ENCODE data around the gene PNPLA1.

Gene PNPLA1

DNA sequence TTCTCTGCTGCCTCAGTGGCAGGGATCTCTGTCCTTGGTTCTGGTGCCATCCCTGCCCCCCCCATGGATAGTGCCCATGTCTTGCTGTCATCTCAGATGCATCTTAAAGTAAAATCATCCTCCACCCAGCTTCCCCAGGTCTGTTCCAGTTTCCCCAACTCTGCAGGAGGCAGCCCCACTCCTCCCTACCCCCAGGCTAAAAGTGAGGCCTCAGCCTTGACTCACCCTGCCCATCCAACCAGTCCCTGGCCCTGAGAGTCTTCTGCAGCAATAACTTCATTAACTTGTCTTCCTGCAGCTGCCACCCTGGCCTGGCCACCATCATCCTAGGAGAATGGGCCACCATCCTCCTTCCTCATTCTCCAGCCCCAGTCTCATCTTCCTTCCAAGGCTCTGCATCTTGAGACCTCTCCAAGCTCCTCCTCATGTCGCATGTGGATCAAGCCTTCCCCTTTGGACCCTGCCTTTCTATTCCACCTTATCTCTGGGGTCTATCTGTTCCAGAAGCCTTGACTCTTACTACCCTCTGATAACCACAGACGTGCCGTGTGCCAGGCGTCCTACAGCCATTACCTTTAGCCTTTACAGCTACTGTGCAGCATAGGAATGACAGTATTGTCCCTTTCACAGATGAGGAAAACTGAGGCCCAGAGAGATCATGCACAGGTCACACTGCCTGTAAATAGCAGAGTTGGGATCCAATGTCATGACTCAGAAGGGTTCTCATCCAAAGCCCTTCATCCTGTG is 2.0 kb upstream of the PNPLA1 start:
- no peak for TF ChIP-seq POU2F2 (IDR thresholded peaks at IDR 0.05; ENCODE audit: low read depth, low read length)
- no peak for TF ChIP-seq POLR2A (IDR thresholded peaks at IDR 0.05; ENCODE audit: low read depth, low read length)
- TF ChIP-seq SPI1 (IDR thresholded peaks at IDR 0.05; ENCODE audit: low read depth, low read length), result no peak
- TF ChIP-seq POLR2AphosphoS5 (IDR thresholded peaks at IDR 0.05; ENCODE audit: low read depth, low read length), result no peak
- TF ChIP-seq PAX5 (IDR thresholded peaks at IDR 0.05; ENCODE audit: insufficient read depth, low read length, severe bottlenecking), result no peak
- TF ChIP-seq TAF1 (IDR thresholded peaks at IDR 0.05; ENCODE audit: low read depth, low read length), result no peak
- no peak for FAIRE-seq
- DNase-seq (ENCODE audit: insufficient read length, low spot score), result no peak

DNA sequence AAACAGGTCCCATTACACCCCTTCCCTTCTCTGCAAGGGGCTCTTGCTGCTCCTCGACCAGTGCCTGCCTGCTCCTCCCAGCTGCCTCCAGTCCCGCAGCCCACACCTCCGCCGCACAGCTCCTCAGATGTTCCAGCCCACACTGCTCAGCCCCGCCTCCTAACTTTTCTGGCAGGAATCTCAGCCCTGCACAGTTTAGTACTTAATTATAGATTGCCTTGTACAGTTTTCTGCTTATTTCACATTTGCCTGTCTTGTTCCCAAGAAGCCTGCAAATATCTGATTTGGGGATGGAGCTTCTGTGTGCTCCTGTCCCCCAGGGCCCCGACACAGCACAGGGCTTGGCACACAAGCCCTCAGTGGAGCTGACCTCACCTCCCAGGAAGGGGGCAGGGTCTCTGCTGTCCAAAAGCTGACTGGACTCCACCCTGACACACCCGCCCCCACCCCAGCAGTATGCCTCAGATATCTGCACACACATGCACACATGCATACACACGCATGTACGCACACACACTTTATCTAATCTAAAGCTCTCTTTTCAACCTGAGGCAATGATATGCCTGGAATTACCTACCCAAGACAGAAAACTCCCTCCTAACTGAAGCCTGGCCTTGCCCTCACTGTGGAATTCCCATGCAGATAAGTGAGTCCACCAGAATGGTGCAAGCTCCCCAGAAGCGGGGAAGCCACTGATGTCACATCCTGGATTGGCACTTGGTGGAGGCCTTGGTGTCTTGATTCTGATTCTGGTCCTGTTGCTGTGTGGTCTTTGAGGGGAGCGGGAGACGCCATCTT is 1.2 kb upstream of the PNPLA1 start:
- no peak for TF ChIP-seq PAX5 (IDR thresholded peaks at IDR 0.05; ENCODE audit: insufficient read depth, low read length, severe bottlenecking)
- no peak for TF ChIP-seq POU2F2 (IDR thresholded peaks at IDR 0.05; ENCODE audit: low read depth, low read length)
- TF ChIP-seq POLR2AphosphoS5 (IDR thresholded peaks at IDR 0.05; ENCODE audit: low read depth, low read length), result no peak
- TF ChIP-seq SPI1 (IDR thresholded peaks at IDR 0.05; ENCODE audit: low read depth, low read length), result no peak
- no peak for TF ChIP-seq TAF1 (IDR thresholded peaks at IDR 0.05; ENCODE audit: low read depth, low read length)
- TF ChIP-seq POLR2A (IDR thresholded peaks at IDR 0.05; ENCODE audit: low read depth, low read length), result no peak
- FAIRE-seq (no peak), DNase-seq (ENCODE audit: insufficient read length, low spot score) (no peak)

DNA sequence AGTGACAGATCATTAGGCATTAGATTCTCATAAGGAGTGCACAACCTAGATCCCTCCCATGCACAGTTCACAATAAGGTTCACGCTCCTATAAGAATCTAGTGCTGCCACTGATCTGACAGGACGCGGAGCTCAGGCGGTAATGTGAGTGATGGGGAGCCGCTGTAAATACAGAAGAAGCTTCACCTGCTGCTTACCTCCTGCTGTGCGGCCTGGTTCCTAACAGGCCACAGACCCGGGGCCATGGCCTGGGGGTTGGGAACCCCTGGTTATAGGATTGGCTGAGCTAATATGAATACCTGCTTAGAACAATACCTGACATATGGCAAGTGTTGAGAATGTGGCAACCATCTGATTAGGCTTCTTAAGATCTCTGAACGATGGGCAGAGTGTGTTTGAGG is 2.4 kb downstream of the PNPLA1 start:
- DNase-seq (ENCODE audit: insufficient read length, low spot score), result no peak
- TF ChIP-seq POU2F2 (IDR thresholded peaks at IDR 0.05; ENCODE audit: low read depth, low read length) (no peak), TAF1 (IDR thresholded peaks at IDR 0.05; ENCODE audit: low read depth, low read length) (no peak), SPI1 (IDR thresholded peaks at IDR 0.05; ENCODE audit: low read depth, low read length) (no peak), POLR2A (IDR thresholded peaks at IDR 0.05; ENCODE audit: low read depth, low read length) (no peak)
- FAIRE-seq, result no peak

DNA sequence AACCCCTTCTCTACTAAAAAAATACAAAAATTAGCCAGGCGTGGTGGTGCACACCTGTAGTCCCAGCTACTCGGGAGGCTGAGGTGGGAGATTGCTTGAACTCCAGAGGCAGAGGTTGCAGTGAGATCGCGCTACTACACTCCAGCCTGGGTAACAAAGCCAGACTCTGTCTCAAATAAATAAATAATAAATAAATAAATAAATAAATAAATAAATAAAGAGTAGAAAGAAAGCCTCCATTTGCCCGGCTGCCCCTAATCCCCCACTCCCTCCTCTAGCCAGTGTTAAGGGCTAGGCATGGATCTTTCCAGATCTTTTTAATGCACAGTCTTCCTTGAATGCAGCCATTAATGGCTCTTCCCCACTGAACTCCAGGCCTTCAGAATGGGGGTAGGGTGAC is 3.2 kb downstream of the PNPLA1 start:
- TF ChIP-seq SPI1 (IDR thresholded peaks at IDR 0.05; ENCODE audit: low read depth, low read length) (no peak), PAX5 (IDR thresholded peaks at IDR 0.05; ENCODE audit: insufficient read depth, low read length, severe bottlenecking) (no peak), POLR2A (IDR thresholded peaks at IDR 0.05; ENCODE audit: low read depth, low read length) (no peak), POLR2AphosphoS5 (IDR thresholded peaks at IDR 0.05; ENCODE audit: low read depth, low read length) (no peak), POU2F2 (IDR thresholded peaks at IDR 0.05; ENCODE audit: low read depth, low read length) (no peak), TAF1 (IDR thresholded peaks at IDR 0.05; ENCODE audit: low read depth, low read length) (no peak)
- no peak for DNase-seq (ENCODE audit: insufficient read length, low spot score)

GRCh38 chr6:36273802-36274514 is 4.1 kb downstream of the PNPLA1 start:
- DNase-seq (ENCODE audit: insufficient read length, low spot score) (no peak), FAIRE-seq (no peak)
- TF ChIP-seq POU2F2 (IDR thresholded peaks at IDR 0.05; ENCODE audit: low read depth, low read length) (no peak), TAF1 (IDR thresholded peaks at IDR 0.05; ENCODE audit: low read depth, low read length) (no peak), SPI1 (IDR thresholded peaks at IDR 0.05; ENCODE audit: low read depth, low read length) (no peak), POLR2AphosphoS5 (IDR thresholded peaks at IDR 0.05; ENCODE audit: low read depth, low read length) (no peak), POLR2A (IDR thresholded peaks at IDR 0.05; ENCODE audit: low read depth, low read length) (no peak)

More for the DNA sequence above, 3.2 kb downstream of the PNPLA1 start:
- no peak for FAIRE-seq

DNA sequence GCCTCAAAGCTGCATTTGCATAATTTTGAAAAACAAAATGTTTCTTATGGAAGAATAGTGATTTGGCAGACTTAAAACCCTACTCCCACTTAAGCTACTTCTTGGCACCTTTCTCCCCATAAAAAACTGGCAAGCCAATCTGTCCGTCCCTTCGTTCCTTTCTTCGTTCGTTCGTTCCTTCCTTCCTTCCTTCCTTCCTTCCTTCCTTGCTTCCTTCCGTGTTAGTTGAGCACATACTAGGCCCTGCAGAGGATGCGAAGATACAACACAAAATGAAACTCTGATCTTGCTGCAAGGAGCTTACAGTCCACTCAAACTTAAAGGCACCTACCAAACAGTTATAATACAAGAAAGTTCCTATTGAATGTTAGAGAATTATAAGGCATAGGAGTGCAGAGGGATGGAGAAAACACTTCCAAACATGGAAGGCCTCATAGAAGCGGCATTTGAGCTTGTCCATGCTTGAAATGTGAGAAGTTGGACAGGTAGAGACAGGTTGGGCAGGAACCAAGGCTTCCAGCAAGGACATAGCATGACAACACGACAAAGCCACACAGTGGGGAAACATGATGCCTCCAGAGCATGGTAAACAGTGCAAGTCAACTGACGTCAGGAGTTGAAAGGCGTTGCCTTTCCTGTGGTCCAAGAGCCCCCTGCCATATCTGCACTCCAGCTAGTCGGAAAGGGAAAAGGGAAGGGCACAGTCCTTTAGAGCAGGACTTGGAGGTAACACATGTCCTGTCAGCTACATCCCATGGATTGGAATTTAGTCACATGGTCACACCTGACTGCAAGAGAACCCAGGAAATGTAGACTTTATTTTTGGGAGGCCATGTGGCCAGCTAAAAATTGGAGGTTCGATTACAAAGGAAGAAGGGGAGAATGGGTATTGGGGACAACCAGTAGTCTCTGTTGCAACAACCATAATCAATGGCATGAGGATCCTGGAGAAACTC is 7.0 kb downstream of the PNPLA1 start:
- FAIRE-seq (no peak), DNase-seq (ENCODE audit: insufficient read length, low spot score) (no peak)
- no peak for TF ChIP-seq TAF1 (IDR thresholded peaks at IDR 0.05; ENCODE audit: low read depth, low read length)
- TF ChIP-seq SPI1 (IDR thresholded peaks at IDR 0.05; ENCODE audit: low read depth, low read length), result no peak
- TF ChIP-seq POU2F2 (IDR thresholded peaks at IDR 0.05; ENCODE audit: low read depth, low read length), result no peak
- no peak for TF ChIP-seq PAX5 (IDR thresholded peaks at IDR 0.05; ENCODE audit: insufficient read depth, low read length, severe bottlenecking)
- TF ChIP-seq POLR2A (IDR thresholded peaks at IDR 0.05; ENCODE audit: low read depth, low read length), result no peak
- no peak for TF ChIP-seq POLR2AphosphoS5 (IDR thresholded peaks at IDR 0.05; ENCODE audit: low read depth, low read length)

- no peak for TF ChIP-seq PAX5 (IDR thresholded peaks at IDR 0.05; ENCODE audit: insufficient read depth, low read length, severe bottlenecking)
- no peak for TF ChIP-seq POLR2A (IDR thresholded peaks at IDR 0.05; ENCODE audit: low read depth, low read length)
- FAIRE-seq (no peak), DNase-seq (ENCODE audit: insufficient read length, low spot score) (no peak)
Measured at GRCh38 chr6:36277946-36278470, 8.1 kb downstream of the PNPLA1 start.

GRCh38 chr6:36280467-36280866 is 10.6 kb downstream of the PNPLA1 start:
- TF ChIP-seq POLR2A (IDR thresholded peaks at IDR 0.05; ENCODE audit: low read depth, low read length), result no peak
- TF ChIP-seq POLR2AphosphoS5 (IDR thresholded peaks at IDR 0.05; ENCODE audit: low read depth, low read length), result no peak
- no peak for TF ChIP-seq TAF1 (IDR thresholded peaks at IDR 0.05; ENCODE audit: low read depth, low read length)
- no peak for TF ChIP-seq PAX5 (IDR thresholded peaks at IDR 0.05; ENCODE audit: insufficient read depth, low read length, severe bottlenecking)
- peak; percentile 87 for TF ChIP-seq SPI1 (IDR thresholded peaks at IDR 0.05; ENCODE audit: low read depth, low read length)
- TF ChIP-seq POU2F2 (IDR thresholded peaks at IDR 0.05; ENCODE audit: low read depth, low read length), result no peak
- no peak for DNase-seq (ENCODE audit: insufficient read length, low spot score)
- no peak for FAIRE-seq

All from GM12891 (cell line).